DND-41 (cell line): ENCODE results near the gene TSHZ1.

ENCODE experiments used
- CTCF ChIP-seq: IDR thresholded peaks from 2 replicates; pipeline ENCODE4 v1.5.1; 2012; ENCODE audit warnings: borderline replicate concordance, low read length, moderate library complexity, mild to moderate bottlenecking; ENCODE audit not compliant: poor library complexity, severe bottlenecking; ENCODE audit errors: extremely low read depth
- EZH2 ChIP-seq: IDR thresholded peaks from 3 replicates; pipeline ENCODE4 v1.6.1; 2012; ENCODE audit warnings: borderline replicate concordance, low read depth, mild to moderate bottlenecking, moderate library complexity, low read length, inconsistent platforms; ENCODE audit not compliant: severe bottlenecking

GRCh38 chr18:75280427-75281280, 70.1 kb downstream of the TSHZ1 start:
- TF ChIP-seq CTCF (no peak), EZH2 (no peak)
